Prostate gland (tissue), 2 donors: ENCODE results near the gene NOS1AP.

ENCODE experiments used
- CTCF ChIP-seq, 4 experiments: fragments of 200-600 bp in 2 of 4; fragments of 450-650 bp in 2 of 4; sonication (generic) in 2 of 4; IDR thresholded peaks; 1 replicate in 3 of 4; 2 replicates in 1 of 4; pipeline ENCODE4 v1.5.1; 2016 to 2019; ENCODE audit warnings: antibody characterized with exemption in 4 of 4, mild to moderate bottlenecking in 2 of 4, moderate library complexity in 2 of 4
- POLR2AphosphoS5 ChIP-seq: sonication (generic); formaldehyde crosslinking; IDR thresholded peaks from one replicate; pipeline ENCODE4 v1.6.1; 2017; ENCODE audit warnings: antibody characterized with exemption

- TF ChIP-seq CTCF (IDR thresholded peaks at IDR 0.05) (no peak), POLR2AphosphoS5 (no peak)
Observed at GRCh38 chr1:162177126-162177525, 107.6 kb downstream of the NOS1AP start.
